Neutrophil (primary cell): ENCODE results near the gene CSGALNACT2.

Experiments
- H3K27ac ChIP-seq: fragments of 200-600 bp; sonication (generic); 2 replicates; pipeline ENCODE4 v1.5.1; 2016; ENCODE audit warnings: mild to moderate bottlenecking, moderate library complexity
- H3K27me3 ChIP-seq: fragments of 200-600 bp; sonication (generic); 2 replicates; pipeline ENCODE4 v1.6.0; 2016; ENCODE audit warnings: mild to moderate bottlenecking
- H3K36me3 ChIP-seq: fragments of 200-600 bp; sonication (generic); 2 replicates; pipeline ENCODE4 v1.5.1; 2017
- H3K4me1 ChIP-seq, 2 experiments: fragments of 200-600 bp in 1 of 2; sonication (generic) in 1 of 2; 1 replicate in 1 of 2; 2 replicates in 1 of 2; pipeline versions ENCODE4 v1.5.1 to v1.6.1; 2013 to 2016; ENCODE audit warnings: low read depth in 1 of 2, low read length in 1 of 2, mild to moderate bottlenecking in 1 of 2, moderate library complexity in 1 of 2; ENCODE audit not compliant: control insufficient read depth in 1 of 2, insufficient read depth in 1 of 2
- H3K4me3 ChIP-seq, 2 experiments: fragments of 200-600 bp in 1 of 2; sonication (generic) in 1 of 2; 1 replicate in 1 of 2; 2 replicates in 1 of 2; pipeline ENCODE4 v1.5.1; 2013 to 2016; ENCODE audit warnings: low read depth in 1 of 2, low read length in 1 of 2, mild to moderate bottlenecking in 1 of 2, moderate library complexity in 1 of 2
- H3K9me3 ChIP-seq: fragments of 200-600 bp; sonication (generic); 2 replicates; pipeline ENCODE4 v1.5.1; 2016
- TF ChIP-seq, protein P1 (sequence below): fragments of 200-600 bp; sonication (generic); IDR thresholded peaks from 2 replicates; pipeline ENCODE4 v1.5.1; 2016; ENCODE audit warnings: antibody characterized with exemption

Gene CSGALNACT2

DNA sequence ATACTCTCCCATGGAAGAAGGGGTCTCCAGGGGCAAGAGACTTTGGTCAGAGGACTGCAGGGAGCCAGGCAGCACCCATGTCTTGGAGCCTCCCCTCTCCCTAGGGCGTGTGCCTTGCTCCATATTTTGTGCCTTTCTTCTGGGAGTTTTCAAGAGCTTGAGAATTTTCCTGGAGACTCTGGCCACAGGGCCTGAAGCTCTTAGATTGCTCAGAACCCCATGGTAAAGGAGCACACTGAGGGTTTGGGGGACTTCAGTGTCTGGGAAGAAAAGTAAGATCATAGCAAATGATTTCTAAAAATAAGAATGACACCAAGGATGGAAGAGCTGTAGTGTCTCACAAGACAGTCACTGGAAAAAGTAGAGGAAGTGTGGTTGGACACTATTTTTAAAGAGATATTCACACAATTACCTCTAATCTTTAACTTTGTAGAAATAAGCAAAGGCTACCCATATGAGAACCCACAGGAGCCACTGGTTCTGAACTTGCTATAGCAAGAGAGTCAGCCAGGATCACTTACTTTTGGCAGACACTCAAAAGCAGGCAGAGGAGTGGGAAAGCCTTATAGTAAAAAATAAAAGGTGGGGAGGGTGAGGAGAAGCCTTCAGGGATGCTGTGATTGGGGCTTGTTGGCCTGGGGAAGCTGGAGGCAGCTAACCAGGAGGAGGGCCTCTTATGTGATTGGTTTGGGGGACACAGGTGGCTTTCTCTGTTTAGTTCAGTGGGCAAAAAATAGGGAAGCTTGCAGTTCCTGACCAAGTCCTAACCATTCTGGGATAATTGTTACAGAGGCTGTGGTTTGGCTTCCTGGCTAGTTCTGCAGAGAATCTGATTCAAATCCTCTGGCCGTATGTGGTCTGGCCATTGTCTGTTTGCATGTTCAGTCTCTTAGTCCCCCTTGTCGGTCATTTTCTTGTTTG is 5.1 kb upstream of the CSGALNACT2 start:
- Histone ChIP-seq H3K4me3 (no peak overlapping the region), H3K27me3 (no peaks in the 10 kb centered on the region), H3K36me3 (no peaks in the 10 kb centered on the region), H3K4me1 (peaks cover 10 to 12% of the 10 kb centered on the region in 2 experiments), H3K27ac (no peak overlapping the region), H3K9me3 (no peaks in the 10 kb centered on the region)
- TF ChIP-seq, protein P1, sequence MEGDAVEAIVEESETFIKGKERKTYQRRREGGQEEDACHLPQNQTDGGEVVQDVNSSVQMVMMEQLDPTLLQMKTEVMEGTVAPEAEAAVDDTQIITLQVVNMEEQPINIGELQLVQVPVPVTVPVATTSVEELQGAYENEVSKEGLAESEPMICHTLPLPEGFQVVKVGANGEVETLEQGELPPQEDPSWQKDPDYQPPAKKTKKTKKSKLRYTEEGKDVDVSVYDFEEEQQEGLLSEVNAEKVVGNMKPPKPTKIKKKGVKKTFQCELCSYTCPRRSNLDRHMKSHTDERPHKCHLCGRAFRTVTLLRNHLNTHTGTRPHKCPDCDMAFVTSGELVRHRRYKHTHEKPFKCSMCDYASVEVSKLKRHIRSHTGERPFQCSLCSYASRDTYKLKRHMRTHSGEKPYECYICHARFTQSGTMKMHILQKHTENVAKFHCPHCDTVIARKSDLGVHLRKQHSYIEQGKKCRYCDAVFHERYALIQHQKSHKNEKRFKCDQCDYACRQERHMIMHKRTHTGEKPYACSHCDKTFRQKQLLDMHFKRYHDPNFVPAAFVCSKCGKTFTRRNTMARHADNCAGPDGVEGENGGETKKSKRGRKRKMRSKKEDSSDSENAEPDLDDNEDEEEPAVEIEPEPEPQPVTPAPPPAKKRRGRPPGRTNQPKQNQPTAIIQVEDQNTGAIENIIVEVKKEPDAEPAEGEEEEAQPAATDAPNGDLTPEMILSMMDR, result no peak

DNA sequence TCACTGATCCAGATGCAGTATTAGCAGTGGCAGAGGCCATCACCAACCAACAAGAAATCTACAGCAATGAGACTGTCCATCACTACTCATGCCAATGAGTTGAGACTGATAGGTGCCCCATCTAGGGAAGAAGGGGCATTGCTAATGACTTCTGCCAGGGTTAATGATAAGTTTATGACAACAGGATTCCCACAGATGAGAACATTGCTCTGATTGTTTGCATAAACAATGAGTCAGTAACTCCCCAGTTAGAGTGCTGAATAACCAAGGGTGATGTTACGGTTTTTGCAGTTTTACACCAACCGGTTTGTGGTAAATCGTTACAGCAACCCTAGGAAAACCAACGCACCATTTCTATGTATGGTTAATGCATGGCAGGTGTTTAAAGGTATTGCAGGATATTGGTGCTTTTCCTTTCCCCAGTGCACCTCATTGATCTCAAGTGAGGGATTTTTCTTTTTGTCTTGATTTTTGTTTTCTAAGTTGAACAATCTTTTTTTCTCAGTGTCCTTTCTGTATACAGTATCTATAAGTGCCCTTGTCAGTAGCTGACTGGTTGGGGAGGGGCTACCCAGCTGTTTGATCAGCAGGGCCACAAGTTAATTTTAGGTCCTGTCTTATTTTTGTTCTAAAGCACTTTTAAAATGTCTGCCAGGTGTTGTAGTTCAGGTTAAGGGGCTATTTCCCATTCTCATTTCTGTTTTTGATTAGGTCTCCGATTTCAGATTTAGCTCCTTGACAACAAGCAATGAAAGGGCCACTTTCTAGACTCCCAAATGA is 3.9 kb upstream of the CSGALNACT2 start:
- Histone ChIP-seq H3K4me3 (no peak overlapping the region), H3K4me1 (peaks cover 11 to 18% of the 10 kb centered on the region in 2 experiments), H3K36me3 (no peaks in the 10 kb centered on the region), H3K27me3 (no peaks in the 10 kb centered on the region), H3K9me3 (no peaks in the 10 kb centered on the region), H3K27ac (no peak overlapping the region)
- TF ChIP-seq, protein P1, result no peak

DNA sequence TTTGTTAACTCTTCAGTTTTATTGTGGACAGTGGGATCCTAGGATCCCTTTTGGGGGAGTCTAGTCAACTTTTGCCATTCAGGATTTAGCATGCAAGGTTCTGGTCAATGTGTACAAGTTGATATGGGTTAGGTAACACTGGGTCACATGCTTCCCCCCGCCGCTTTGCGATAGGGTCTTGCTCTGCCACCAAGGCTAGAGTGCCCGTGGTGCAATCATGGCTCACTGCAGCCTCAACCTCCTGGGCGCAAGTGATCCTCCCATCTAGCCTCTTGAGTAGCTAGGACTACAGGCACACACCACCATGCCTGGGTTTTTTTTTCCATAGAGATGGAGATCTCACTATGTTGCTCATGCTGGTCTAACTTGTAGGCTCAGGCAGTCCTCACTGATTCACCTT is 3.2 kb upstream of the CSGALNACT2 start:
- Histone ChIP-seq H3K4me1 (peaks cover 19 to 26% of the 10 kb centered on the region in 2 experiments), H3K36me3 (no peaks in the 10 kb centered on the region), H3K27ac (no peak overlapping the region), H3K4me3 (no peak overlapping the region), H3K9me3 (no peaks in the 10 kb centered on the region), H3K27me3 (no peaks in the 10 kb centered on the region)
- TF ChIP-seq, protein P1, result no peak

DNA sequence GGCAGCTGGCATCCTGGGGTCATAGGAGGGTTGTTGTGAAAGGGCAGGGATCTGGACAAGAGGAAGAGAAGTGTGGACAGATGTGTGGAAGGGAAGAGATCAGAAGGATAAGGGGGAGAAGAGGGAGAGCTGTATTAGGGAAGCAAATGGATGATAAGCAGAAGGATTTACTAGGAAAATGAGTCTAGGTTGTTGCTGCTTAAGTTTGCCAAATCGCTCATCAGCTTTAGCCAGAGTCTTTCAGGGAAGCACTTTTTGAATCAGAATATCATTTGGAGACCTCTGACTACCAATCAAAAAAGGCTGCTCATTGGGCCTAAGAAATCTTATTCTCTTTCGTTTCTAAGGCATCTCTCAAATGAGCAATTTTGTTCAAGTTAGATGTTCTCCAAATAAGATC is 2.6 kb upstream of the CSGALNACT2 start:
- H3K27ac ChIP-seq, result no peak overlapping the region
- TF ChIP-seq, protein P1, result no peak
- no peaks in the 10 kb centered on the region for H3K9me3 ChIP-seq
- H3K27me3 ChIP-seq, result no peaks in the 10 kb centered on the region
- H3K4me3 ChIP-seq, result no peak overlapping the region
- peaks cover 25 to 32% of the 10 kb centered on the region in 2 experiments for H3K4me1 ChIP-seq
- H3K36me3 ChIP-seq, result no peaks in the 10 kb centered on the region

DNA sequence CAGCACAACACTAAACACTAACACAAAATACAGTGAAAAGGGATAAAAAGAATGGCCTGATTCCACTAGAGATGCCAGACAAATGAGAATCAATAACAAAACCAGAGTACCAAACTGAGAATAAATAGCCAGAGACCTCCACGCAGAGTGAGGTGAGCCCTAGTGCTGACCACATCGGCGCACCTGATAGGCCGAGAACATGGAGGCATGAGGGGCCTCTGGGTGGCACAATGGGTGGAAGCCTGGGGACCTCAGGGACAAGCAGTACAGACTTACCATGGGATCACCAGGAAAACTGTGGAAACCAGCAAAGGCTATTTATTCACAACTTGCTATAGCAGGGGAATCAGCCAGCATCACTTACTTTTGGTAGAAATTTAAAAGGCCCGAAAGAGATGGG is 1.8 kb upstream of the CSGALNACT2 start:
- Histone ChIP-seq H3K9me3 (no peaks in the 10 kb centered on the region), H3K36me3 (no peaks in the 10 kb centered on the region), H3K4me3 (no peak overlapping the region), H3K4me1 (peaks cover 32 to 40% of the 10 kb centered on the region in 2 experiments), H3K27me3 (no peaks in the 10 kb centered on the region), H3K27ac (no peak overlapping the region)
- TF ChIP-seq, protein P1, result no peak
